Fibroblast of skin of scalp (primary cell): Measurements from ENCODE around the gene WIZ.

Experiments used
- DNase-seq: peaks from one replicate; pipeline ENCODE4 v3.0.0-alpha.2; 2013

The WIZ gene

DNA sequence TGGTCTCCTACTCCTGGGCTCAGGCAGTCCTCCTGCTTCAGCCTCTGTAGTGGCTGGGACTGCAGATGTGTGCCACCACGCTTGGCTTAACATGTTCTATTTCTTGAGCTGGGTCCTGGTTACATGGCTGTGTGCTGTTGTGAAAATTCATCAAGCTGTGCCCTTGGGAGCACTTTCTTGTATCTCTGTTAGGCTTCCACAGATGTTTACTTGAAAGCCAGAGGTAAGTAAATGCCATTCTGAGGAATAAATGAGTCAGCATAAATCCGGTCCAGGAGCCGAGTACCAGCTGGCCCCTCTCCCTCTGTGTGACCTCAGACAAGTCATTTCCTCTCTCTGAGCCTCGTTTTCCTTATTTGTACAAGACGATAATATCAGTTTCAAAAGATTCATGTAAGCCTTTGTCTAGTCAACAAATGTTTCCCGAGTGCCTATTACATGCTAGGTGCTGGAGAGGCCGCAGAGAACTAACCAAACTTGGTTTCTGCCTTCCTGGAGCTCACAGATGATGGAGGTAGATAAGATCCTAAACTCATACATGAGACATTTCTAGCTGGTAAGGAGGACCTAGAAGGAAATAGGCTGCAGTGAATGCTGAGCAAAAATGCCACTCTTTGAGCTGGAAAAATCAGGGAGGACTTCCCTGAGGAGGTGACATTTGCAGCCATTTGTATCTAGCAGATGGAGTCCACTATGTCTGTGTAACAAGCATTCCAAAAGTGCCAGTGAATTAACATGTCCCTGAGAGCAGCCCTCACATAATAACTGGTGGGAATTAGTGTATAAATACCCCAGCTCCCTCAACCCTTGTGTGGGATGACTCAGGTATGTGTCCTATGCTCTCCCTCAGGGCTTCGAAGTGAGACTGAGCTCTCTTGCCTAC is 17.3 kb upstream of the WIZ start:
- DNase-seq, result no peak

DNA sequence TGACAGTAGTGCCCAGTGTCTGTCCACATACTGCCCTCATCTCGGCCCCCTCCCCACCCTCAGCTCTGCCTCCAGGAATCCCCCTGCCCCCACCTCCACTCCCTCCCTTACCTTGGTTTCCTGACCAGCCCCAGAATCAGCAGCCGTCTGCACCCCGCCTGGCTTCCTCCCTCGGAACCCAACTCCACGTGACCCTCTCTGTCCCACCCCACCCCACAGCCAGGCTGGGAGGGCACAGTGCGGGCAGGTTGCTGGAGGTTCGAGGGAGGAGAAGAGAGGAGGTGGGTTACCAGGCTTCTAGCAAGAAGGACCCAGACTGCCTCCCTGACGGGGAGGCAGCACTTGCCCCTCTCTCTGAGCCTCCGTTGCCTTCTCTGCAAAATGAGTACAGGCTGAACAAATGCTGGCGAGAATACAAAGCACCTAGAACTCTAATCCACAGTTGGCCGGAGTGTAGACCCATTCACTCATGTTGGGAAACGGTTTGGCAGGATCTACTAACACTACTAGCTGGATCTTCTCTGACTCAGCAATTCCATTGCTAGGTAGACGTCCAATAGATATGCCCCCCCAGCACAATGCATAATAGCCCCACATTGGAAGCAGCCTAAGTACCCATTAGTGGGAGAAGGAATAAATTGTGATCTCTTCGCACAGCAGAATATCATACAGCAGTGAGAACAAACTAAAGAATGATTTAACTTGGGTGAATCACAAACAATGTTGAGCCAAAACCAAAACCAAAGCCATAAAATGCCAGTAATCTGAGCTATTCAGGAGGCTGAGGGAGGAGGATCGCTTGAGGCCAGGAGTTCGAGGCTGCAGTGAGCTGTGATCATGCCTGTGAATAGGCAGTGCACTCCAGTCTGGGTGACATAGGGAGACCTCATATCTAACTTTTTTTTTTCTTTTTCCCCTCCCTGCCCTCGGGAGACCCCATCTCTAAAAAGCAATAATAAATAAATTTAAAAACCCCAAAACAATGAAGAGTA is 14.9 kb upstream of the WIZ start, which contains the start of gene RASAL3:
RASAL3 (minus strand) TSS at position 151 of the 992 bp plus-strand sequence. CDS start 186 bp downstream, outside the sequence.
- no peak for DNase-seq

DNA sequence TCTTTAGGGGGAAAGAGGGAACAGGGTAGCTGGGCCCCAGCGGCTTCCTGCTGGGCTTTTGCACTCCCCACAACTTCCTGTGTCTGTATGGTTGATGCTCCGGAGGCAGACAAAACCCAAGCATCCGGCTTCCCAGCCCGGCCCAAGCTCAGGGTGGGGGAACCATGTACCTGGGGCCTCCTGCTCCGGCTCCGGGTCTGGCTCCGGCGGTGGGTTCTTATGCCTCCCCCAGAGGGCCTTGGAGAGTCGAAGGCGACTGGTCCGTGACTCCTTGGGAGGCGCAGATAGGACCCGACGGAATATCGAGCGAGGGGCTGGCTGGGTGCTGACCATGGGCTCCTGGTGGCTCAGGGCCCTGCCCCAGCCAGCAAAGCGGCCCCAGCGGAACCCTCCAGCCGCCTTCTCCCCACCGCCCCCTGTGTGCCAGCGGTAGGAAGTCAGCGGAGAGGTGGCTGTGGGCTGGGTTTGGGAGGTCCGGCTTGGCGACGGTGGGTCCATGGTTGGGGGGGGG is 14.2 kb upstream of the WIZ start:
- DNase-seq, result no peak

DNA sequence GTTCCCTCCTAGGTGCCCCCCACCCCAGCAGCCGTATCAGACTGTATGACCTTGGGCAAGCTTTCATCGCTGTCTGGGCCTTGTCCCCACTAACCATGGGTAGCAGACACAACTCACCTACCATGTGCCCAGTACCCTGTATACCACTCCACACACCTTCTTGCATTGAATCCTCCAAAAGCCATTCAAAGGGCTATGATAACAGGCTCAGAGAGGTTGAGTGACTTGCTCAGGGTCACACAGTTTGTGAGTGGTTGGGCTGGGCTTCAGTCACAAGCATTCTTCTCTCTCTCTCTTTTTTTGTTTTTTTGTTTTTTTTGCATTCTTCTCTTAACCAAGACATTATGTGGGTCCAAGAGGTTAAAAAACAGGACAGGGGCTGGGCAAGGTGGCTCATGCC is 11.9 kb upstream of the WIZ start:
- no peak for DNase-seq

DNA sequence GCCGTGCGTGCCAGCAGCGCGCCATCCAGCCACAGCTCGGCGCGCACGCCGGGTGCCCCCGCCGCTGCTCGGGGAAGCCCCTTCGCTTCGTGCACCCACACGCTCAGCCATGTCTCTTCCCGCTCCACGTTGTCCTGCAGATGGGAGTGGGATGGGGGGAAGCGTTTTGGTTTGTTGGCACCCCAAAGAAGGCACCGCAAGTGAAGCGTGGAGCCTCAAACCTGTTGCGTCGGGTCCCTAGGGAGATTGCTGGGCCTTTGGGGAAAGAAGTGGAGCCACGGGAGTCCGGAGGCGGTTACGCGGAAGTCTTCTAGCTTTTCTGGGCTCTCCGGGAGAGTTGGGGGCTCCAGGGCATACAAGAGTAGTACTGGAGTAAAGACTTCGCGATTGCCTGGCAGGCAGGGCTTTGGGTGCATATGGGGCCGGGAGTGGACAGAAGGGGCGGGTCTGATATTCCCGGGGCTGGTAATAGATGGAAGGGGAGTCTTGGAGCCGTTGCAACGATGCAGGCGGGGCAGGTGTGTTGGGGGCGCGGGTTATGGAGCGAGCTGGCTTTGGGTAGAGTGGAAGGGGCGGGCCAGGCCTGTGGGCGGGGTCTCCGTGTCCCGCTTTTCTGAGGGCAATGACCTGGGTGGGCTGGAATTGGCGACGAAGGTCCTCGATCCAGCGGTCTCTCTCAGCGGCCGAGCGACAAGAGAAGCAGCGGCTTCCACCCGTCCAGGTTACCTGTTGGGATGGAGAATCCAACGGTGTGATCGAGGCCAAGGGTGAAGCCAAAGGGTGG is 8.1 kb upstream of the WIZ start:
- no peak for DNase-seq

DNA sequence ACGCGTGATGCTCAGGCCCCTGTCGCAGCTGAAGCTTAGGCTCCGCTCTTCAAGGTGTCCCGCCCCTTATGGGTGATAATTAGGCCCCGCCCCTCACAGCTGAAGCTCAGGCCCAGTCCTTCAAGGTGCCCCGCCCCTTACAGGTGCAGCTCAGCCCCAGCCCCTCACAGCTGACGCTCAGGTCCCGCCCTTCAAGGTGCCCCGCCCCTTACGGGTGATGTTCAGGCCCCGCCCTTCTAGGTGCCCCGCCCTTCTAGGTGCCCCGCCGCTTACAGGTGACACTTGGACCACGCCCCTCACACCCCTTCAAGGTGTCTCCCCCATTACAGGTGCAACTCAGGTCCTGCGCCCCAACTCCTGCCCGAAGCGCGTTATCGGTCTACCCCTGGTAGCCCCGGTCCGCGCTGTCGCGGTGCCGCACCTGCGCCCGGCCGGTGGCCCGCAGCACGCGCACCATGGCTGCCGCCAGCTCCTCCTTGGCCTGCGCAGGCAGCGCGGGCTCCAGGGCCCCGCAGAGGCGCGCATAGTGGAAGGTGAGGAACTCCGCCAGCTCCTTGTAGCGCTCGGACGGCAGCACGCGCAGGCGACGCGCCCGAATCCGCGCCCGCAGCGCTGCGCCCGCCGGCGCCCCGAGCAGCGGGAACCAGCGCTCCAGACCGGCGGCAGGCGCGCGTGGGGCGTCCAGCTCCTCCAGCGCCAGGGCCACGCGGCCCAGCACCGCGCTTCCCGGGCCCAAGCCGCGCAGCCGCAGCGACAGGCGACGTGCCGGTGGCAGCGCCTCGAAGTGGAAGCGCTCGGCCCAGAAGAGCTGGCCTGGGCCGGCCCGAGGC is 7.3 kb upstream of the WIZ start:
- DNase-seq, result no peak

DNA sequence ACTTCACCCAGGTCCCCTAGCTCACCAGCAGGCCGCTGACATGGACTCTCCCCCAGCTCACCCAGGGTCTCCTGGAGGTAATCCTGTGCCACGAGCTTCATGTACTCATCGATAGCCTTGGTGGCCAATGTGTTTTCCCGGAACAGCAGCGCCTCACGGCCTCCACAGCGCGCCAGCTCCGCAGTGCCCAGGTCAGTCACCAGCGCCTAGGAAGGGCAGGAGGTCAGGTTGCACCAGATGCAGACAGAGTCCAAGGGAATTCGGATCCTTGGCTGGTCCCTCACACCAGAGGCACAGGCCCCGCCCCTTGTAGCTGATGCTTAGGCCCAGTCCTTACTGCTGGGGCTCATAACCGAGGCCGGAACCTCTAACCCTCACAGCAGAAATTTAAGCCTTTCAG is 6.7 kb upstream of the WIZ start:
- DNase-seq, result no peak

DNA sequence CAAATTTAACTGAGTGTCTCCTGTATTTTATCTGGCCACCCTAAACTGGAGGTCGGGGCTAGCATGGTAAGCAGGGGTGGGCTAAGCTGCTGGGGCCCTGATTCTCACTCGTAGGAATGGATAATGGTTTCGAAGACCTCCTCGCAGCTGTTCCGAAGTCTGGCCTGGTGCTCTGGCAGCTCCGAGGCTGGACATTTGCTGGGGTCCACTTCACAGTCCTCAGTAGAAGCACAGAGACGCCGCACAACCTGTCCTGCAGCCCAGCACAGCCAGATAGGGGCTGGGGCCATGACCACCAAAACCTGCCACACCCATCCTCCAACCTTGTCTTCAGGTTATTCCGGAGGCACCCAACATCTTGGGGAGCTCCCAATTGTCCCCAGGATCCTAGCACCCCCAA is 6.2 kb upstream of the WIZ start:
- DNase-seq, result no peak

DNA sequence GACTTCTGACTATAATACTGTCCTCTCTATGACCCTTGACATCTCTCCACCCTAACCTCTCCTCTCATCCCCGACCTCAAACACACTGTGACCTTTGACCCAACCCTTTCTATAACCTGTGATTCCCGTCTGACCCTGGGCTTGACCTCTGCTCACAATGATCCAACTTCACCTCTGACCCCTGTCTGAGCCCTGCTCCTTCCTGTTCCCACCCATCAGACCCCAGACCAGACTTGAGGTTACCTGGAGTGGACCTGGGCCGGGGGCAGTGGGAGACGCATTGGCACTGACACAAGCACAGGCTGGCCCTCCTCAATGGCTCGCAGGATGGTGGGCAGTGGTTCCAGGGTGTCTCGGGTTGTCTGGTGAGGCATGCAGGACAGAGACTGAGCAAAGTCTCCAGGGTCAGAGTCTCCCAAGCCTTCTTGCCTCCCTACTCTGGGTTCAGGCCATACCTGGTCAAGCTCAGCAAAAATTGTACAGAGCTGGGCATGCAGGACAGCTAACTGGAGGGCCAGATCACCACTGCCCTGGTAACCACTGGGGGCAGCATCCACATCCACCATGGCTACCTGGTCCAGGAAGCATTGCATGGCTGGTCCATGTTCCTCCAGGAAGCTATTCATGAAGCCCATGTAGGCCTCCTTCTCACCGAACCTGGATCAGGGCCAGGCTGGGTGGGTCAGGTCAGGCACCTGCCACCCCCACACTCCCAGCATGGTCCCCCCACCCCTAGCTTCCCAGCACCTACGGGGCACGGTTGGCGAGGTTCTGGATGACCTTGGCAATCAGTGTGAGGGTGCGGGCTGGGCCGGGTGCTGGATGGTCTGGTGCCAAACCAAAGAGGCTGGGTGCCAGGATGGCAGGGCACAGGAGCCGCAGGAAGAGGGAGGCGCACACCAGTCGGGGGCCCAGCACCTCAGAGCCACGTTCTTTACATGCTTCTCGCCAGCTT is 4.4 kb upstream of the WIZ start:
- DNase-seq, result no peak

DNA sequence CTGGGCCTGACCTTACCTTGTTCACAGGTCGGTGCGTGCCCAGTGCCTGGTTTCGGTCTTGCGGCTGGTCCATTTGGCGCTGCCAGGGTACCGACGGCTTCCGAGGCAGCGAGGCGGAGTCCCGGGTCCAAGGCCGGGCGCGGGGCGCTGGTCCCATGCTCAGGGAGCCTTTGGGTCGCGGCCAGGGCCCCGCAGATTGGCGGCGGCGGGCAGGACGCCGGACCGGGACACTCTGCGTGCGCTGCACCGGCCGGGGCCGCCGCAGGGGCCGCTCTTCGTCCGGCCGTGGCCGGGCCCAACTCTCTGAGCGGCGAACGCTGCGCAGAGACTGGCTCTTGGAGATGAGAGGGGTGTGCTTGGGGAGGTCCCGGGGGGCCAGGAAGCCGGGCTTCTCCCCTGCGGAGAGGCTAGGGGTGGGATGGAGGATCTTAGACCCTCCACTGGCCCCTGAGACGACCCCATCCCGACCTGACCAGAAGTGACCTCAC is 3.4 kb upstream of the WIZ start:
- no peak for DNase-seq

DNA sequence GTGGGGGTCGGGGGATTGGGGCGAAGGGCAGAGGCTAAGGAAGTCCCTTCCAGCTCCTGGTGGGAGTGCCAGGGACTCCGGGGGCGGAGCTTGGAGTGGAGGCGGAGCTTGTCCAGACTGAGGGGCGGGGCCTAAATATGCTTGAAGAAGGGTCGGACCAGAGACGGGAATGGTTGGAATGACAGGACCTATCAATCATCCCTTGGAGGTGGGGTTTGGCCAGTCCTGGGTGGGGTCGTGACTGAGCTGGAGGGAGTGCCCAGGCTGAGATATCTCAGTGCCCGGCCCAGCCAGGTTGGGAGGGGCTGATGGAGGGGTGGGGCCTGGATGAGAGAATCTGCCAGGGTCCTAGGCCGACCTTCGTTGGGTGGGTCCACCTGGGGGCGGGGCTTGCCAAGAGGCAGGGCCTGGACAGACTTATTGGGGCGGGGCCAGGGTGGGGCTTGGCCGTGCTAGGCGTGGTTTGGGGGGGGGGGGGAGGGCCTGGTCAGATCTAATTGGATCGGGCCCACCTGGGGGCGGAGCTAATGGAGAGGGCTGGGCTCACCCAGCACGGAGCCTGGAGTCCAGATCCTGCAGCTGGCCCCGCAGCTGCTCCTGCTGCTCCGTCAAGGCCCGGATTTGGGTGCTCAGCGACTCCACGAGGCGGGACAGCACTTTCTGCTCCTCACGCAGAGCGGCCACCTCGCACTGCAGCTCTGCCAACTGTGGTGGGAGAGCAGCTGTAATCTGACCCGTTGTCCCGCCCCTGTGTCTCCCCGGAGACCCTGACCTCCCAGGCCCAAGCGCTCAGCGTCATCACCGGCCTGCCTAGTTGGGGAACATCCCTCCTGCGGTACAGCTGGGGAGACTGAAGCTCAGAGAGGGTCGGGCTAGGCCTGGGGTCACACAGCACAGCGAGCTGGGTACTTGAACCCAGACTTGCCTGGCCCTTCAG is 2.6 kb upstream of the WIZ start:
- DNase-seq, result peak; percentile 84

DNA sequence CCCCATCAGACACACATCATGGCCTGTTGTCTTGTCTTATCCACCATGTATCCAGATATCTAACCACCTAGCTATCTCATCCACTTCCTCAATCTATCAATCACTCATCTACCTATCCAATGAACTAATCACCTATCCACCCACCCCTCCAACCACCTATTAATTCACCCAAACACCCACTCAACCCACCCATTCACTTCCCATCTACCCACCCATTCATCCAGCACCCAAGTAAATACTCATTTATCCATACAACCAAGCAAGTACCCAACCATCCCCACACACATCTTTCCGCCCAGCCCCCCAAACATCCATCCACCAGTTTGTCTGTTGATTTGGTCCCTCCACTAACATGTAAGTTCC is 753 bp upstream of the WIZ start:
- no peak for DNase-seq

DNA sequence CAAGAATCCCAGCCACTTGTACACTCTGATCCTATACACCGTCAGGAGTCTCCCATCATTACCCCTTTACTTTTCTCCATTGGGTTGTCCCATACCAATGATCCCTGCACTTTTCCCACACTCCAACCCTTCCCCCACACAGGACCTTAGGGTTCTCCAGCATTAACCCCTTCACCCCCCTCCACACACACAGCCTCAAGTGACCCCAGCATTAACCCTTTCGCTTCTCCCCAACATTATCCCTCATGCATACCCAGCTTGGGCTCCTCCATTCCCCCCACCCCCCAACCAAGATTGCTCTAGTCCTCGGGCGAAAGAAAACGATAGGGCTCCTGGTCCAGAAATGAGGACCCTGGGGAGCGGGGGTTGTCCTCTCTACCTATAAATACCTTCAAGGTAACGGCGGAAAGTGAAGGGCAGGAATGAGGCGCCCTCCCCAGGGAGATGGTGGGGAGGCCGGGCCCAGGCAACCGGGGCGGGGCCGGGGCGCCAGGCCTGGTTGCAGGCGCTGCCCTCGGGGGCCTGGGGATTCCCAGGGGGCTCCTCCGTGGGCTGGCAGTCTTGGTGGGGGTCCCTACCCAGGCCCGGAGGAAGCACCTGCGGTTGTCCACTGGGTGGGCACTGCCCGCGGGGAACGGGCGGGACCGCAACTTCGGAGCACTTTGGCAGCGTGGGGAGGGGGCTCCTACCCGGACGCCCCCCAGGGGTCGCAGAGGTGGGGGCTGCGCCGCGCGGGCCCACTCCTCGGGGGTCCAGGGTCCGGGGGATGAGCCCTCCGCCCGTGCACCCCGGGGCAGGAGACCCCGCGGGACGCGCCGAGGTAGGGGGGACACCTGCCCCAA is 757 bp downstream of the WIZ start:
- DNase-seq, result no peak

DNA sequence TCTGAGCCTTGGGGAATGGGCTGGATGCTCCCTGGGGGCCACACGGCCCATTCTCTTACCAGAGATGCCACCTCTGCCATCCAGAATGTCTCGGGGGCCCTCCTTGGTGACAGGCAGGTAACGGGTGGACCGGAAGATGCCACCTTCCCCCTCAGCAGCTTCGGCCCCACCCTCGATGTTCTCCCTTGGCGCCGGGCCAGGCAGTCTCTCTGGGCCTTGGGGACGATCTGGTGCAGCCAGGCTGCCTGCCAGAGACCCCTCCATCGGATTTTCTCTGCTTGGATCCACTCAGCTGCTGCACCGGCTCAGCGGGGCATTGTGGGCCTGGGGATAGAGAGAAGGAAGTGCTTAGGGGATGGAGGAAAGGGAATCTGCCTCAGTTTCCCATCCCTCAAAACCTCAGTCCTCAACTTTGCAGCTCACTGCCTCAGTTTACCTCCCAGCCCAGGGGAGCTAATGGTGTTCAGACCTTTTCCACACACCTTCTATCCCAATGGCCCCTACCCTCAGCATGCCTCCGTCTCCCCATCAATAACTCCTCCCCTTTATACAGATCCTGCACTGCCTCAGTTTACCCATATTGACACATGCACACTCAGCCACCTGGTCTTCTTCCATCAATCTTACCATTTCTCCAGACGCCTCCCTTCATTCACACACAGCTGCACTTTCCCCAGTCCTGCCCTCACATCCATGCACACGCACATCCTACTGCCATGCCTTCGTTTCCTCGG is 1.5 kb downstream of the WIZ start:
- DNase-seq, result no peak

DNA sequence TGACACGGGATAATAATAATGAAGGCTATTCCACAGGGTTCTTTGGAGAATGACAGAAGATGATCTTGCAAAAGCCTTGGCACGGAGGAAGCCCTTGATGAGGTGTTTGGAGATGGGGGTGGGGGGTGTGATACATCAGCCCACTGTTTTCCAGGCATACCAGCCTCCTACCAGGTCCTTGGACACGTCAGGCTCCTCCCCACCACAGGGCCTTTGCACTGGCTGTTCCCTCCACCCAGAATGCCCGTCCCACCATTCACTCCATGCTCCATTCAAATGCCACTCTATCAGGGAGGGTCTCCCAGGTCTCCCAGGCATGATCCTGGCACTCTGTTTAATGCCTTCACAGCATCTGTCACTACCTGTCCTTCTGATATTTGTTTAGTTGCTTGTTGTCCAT is 2.7 kb downstream of the WIZ start:
- DNase-seq, result no peak

DNA sequence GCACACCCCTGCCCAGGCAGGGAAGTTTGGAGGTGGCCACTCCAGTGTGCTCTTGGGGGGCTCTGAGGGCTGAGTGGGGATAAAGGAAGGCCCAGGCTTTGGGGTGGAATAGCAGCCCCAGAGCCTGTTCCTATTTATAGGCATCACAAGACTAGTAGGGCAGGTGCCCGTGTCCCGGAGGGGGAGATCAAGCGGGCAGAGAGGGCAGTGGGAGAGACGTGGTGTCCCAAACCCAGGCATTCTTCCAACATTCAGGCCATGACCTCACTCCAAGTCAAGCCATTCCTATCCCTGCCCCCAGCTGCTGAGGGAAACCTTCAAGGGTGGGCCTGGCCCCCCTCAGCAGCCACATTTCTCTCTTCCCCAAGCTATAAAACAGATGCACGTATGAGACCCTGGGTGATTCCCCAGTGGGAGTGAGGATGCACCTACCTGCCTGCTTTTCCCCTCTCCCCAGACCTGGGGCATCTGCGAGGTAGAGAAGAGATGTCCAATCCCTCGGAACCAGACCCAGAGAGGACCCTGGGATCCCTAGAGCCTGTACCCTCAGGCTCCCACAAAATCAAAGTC is 3.9 kb downstream of the WIZ start:
- no peak for DNase-seq

DNA sequence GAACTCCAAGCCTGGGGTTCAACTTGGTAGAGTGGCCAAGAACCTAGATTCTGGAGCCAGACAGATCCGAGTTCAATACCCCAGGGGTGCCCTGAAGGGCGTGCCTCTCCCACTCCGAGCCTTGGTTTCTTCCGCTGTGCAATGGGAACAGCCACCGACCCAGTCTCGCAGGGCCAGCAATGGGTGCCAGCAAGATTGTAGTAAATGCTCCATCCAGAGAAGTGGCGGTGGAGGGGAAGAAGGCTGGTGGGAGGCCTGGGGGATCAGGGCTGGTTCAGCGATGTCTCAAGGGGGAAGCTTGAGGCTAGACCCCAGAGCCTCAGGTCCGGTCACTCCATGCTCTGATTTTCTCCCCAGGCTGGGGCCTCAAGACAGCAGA is 4.5 kb downstream of the WIZ start:
- DNase-seq, result no peak
